T-helper 9 cell (primary cell): ENCODE data around the gene BCL11A.

Source experiments
- DNase-seq: peaks from one replicate; pipeline ENCODE4 v3.0.0-alpha.2; 2020

The BCL11A gene

DNA sequence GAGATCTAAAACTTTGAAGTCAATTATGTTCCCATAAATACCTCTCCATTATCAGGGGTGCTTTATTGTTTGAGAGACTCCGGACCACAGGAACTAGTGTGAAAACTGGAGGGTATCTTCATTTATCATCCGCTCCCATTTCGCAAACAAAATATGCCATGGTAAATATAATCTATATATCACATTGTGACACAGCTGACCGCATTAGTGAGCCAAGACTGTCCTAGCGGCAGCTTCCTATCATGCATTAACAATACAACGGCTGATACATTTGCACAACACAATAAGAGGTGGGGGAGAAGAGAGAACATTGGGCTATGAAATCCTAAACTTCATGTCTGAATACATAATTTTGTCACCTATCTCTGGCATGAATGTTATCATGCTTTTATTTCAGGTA is 29.5 kb downstream of the BCL11A start:
- DNase-seq, result no peak

DNA sequence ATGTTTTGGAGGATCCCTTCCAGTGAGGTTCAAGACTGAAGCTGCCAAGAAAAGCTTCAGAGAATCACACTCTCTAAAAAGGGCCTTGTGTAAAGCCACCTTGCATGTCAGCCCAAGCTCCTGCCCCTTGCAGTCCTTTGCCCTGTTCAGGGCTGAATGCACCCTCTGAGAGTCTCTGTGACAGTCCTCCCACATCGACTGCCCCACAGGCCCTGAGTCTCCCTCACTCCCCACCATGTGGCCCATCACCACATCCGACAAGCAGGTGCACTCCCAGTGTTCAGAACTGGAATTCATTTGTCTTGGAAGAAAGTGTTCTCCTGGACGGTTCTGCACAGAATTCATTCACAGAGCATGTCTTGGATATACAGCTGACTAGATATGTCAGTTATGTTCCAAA is 31.0 kb downstream of the BCL11A start:
- DNase-seq, result no peak

DNA sequence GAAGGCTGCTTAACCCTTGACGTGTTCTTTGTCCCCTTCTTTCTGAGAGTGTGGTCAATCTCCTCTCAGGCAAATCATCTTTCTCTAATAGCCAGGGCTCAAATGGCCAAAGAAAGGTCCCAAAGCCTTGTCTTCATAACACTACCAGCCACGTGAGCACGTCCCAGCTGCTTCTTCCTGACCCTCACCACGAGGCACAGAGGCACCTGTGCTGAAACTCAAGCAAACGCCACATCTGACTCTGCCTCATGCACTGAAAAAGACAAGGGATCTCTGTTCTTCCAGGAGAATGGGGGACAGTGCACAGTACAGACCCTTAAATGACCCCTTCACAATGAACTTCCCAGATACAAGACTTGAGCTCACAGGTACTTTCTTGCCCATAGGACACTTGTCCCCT is 31.8 kb downstream of the BCL11A start:
- no peak for DNase-seq

DNA sequence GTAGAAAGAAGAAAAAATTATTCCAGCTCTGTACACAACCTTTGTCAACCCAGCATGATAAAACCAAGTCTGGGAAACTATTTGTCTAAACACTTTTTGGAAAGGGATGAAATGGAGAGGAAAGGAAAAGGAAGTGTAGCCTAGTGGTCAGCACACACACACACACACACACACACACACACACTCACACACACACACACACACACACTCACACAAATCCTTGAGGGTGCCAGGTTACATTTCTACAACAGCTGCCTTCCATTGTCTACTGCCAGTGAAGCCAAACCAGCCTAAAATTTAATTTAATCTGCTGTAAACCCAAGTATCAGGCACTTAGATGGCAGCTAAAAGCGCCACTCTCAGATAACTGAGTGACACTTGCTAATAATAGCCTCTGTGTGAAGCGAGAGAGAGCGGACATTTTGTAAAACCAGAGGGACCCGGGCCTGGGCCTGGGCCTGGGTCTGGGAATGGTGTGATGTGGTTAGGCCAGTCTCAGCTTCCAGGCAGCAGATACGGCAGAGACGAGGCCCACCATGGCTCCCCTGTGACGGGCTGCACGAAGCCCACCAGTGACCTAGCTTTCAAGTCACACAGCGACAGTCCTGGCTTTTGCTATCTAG is 32.4 kb downstream of the BCL11A start:
- no peak for DNase-seq

DNA sequence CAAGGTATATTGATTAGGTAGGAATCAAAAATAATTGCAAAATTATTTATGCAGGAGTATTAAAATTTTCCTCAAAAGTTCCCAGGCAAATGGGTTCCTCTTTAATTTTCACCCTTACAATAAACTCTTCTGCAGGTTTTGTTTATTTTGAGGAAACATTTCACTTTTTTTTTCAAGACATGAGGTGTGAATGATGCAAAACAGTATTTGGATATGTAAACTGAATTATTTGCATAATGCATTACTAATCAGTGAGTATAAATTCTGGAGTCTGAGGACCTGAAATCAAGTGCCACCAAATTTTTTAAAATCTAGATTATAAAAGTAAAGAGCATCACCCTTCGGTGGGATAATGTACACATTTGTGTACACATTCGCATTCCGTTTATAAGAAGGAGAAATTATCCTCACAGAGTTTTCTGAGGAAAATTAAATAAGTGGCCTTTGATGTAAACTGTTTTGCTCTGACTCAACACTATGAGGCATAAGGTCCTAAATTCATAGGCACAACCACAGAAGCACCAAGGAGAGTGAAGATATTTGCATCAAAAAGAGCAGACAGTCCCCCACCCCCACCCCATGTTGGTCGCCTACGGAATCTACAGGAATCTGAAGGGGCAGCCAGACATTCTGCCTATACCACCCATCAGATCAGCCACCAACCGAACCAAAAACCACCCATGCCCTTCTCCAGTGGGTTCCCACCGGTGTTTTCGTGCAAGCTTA is 33.1 kb downstream of the BCL11A start:
- DNase-seq, result no peak

DNA sequence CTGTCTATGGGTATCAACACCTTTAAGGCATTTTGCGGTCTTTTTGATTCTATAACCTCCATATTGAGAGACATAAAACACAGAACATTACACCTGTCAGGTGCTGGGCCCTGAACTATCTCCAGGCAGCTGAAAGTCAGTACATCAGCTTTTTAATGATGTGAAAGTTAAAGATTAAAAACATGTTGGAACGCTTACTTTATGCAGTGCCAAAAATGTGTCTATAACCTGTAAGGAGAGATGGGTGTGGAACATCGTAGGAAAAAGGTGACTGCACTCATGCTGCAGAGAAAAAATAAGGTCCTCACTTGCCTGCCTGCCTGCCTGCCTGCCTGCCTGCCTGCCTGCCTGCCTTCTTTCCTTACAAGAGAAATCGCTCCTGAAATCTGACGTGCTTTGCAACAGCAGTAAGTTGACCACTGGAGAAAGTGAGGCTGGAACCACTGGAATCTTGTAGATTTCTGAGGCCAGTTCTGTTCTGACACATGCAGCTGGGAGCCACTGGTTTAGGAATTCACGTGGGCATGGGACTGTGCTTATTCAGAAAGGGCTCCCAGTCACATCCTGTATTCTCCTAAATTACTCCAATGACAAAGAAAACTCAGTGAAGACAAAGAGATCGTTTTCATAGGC is 34.1 kb downstream of the BCL11A start:
- DNase-seq, result no peak

DNA sequence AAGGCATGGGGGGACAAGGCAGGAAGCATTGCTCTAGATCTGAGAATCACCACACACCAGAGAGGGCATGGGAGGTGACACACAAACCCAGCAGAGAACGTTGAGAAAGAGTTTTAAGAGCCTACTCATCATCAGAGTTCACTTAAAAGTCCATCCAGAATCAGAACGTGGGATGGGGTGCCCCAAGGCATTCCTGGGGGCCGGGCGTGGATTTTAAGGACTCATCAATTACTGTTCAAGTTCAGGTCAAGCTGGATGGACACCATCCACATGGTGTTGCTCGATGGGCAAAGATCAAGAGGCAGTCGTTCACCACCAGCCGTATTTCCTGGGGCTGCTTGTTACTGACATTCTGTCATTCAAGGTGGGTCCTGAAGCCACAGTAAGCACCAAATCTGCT is 34.9 kb downstream of the BCL11A start:
- no peak for DNase-seq

DNA sequence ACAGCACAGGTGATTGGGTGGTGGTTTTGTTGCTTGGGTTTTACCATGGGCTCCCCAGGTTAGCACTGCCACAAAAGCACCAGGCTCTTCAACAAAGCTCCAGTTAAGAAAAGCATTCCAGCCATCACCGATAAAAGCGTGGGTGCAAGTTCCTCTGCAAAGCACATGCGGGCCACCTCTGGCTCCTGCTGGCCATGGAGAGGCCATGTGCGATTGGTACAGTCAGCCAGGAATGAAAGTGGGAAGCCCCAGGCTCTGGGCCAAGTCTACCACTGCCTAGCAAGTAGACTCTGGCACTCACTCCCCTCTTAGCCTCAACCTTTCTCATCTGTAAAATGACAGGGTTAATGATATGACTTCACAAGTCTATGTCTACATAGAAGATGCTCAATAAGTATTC is 36.0 kb downstream of the BCL11A start:
- no peak for DNase-seq

DNA sequence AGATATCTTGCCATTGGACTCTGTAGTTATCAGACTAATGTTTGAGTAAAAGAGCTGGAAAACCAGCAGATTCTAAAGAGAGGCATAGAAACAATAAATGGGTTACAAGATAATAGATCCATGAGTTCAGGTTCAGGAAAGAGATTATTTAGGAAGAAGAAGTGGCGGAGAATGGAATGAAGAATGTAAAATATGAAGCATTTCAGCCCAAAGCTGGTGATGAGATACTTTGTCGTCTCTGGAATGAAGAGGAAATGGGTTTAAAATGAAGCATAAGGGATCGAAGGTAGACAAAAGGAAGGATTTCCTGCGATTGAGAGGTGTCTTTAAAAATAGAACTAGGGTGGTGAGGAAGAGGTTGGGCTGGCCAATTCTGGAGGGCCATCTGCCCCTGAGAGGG is 36.6 kb downstream of the BCL11A start:
- DNase-seq, result no peak

DNA sequence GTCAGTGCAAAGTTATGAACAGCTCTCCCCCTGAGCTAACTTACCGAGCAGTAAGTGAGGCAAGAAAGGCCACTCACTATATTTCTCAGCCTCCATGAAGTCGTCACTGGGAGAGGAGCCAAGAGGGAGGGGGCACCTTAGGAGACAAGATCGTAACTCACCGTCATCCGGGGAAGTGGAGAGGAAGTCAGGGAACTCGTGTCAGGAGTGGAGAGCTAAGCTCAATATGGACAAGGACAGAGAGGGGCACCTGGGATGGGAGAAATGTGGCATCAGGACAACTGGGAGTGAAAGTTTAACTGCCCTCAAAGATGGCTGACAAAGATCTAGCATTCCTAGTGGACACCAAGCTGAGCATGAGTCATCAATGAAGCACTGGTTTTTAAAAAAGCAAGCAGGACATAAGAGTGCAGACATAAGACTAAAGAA is 37.1 kb downstream of the BCL11A start:
- no peak for DNase-seq

DNA sequence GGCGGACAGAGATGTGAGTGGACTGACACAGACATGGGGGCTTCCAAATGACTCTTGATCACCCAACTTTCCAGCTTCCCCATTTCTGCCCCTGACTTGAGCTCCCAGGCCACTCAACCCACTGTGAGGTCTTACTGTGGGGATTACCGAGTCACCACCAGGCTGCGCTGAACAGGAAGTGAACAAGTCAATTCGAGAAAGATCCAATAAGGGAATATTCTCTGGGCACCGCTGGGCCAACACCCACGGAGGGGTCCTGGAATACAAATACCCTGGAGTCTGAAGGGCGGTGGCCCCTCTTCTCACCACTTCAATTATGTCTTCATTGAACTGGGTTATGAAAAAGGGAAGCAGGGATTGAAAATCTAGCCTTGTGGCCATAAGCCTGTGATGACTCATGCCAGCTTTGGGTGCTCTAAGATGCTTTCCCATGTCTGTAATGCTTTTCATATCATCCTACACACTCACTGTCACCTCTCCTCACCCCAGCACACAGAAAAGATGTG is 37.7 kb downstream of the BCL11A start:
- DNase-seq, result no peak

DNA sequence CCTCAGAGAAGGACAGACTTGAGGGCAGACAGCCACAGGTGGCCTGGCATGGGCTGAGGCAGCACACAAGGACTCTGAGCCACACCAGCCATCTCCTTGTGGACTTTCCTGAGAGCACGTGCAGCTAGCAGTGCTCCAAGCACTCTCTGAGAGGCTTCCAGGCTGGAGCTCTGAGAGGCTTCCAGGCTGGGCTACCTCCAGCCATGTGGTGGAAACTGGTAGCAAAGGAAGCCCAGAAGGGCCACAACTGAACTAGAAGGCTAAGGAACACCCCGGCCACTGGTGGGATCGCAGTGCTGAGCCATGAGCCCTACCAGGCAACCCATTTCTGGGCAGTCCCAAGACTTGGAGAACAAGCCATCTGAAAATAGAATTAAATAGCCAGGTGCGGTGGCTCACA is 39.5 kb downstream of the BCL11A start:
- DNase-seq, result no peak

DNA sequence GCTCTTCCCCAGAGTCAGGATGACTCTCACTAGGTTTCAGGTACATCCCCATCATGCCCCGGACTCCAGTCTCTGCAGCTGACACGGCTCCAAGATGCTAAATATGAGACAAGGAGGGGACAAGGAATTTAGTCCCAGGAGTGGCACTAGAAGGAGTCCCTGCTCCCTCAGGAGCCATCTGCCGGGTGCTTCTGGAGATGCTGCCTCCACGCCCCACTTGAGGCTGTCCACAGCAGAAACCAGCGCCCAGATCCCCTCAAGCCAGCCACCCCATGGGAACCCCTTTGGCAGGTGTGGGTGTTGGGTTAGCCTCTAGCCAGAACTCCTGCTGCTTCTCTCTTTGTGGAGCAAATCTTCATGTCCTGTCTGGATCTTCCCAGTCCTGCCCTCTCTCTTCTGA is 40.3 kb downstream of the BCL11A start:
- DNase-seq, result no peak

DNA sequence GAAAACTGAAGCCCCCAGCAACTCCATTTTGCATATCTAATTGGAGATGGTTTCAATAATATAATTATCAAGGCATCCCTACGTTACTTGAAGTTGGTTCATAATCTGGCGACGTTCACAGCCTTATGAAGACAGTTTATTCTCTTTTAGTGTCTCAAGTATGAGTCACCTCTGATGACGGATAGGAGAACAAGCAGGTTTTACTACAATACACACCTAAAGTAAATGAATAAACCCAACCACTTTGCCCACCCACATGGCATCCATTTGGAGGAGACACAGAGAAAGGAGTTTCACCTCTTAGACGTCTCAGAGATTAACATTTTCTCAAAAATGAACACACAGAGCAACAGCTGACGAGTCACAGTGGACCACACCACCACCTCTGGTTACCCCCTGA is 40.8 kb downstream of the BCL11A start:
- no peak for DNase-seq

DNA sequence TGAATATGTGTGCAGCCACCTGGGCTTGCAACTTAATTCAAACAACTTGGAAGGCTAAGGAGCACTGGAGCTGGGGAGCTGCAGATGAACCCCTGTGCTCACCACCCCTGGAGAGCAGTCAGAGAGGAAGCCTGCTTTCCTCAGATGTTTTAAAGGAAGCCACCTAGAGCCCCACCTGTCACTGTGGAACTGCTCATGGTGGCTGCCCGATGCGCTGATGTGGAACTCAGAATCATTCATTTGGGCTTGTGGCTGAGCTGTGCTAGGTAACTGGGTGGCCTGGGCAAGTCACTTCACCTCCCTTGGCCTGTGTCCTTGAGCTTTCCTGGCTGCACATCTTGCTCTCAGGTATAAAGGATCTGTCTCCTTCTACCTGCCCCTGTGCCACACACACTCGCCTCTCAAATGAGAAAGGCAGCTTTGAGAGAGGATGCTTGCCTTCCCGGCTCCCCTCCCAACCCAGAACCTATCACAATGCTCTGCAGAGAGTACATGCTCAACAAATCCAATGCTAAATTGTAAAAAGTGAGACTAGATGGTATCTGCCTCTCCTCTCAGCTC is 41.3 kb downstream of the BCL11A start:
- no peak for DNase-seq

DNA sequence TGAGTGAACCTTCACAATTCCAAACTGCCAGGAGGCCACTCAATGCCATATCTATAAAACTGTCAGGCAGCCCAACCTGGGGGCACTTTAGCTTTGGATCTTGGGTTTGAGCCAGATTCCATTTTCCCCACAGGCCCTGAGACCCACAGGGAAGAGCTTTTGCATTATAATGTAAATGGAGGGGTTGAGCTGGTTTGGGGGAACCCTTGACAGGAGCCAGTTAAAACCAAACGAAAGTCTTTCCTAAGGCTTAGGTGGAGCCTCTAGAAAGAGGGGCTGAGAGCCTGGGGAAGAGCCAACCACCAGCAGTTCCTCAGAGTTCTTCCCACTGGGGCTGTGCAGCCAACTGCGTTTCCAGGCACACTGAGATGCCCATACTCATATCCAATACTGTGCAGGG is 42.7 kb downstream of the BCL11A start:
- DNase-seq, result no peak

DNA sequence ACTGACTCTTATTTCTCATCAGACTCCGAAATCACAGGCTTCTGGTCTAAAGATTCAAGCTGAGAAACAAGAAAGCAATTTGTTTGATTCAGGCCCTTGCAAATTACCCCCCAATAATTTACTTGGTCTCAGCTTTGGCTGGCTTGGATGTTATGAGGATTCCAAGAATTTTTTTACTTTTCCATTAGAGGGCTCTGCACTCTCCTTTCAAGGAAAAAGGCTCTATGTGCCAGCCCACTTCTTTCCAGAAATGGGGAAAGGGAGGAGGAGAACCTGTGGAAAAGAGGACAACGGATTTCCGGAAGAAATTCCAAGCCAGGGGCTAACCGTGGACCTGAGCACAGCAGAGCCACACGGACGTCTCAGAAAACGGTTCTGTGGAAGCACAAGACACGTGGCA is 44.4 kb downstream of the BCL11A start:
- no peak for DNase-seq

DNA sequence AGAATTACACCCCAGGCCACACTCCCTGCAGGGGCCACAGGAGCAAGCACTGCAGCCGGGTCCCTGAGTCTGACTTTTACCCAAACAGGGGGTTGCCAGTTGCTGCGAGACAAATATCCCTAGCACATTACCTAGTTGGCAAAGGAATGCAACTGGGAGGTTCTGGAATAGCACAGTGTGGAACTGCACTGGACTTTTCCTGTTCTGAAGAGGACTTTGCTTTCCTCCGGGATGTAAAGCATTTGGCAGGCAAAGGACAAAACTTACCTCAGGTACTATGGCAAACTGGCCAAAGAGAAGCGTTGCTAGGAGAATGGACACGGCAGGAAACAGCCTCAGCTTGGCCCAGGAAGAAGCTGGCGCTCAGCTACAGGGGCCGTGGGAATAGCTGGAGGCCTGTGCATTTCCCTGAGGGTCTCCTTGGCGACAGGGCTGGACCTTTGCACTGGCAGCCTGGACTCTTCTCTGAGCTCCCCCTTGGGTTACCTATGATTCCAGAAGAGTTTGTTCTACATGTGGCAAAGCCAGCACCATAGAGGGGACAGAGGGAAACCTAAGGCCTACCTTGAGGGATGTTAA is 45.0 kb downstream of the BCL11A start:
- no peak for DNase-seq

DNA sequence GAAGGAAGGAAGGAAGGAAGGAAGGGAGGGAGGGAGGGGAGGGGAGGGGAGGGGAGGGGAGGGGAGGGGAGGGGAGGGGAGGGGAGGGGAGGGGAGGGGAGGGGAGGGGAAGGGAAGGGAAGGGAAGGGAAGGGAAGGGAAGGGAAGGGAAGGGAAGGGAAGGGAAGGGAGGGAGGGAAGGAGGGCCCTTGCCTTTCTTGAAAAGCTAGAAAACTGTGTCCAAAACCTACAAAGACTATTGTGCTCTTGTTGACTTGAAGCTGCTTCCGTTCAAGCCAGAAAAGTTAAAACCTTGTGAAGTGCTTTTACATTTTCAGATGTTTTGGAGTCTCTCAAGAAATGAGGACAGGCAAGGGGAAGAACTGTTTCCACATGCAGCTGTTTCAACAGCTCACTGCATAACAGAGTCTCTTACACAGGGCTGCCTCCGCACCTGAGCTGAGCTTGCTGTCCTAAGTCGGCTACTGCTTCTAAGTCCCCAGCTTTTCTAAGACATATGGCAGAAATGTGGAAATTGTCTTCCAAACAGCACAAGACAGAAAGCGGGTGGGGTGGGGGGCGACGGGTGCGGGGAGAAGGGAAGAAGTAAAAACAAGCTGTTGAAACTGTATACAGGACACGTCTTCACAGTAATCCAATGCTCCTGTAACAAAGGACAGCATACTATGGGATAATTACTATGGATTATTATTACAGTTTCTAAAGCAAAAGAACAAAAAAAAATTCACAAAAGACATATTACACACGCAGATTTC is 46.1 kb downstream of the BCL11A start:
- no peak for DNase-seq

DNA sequence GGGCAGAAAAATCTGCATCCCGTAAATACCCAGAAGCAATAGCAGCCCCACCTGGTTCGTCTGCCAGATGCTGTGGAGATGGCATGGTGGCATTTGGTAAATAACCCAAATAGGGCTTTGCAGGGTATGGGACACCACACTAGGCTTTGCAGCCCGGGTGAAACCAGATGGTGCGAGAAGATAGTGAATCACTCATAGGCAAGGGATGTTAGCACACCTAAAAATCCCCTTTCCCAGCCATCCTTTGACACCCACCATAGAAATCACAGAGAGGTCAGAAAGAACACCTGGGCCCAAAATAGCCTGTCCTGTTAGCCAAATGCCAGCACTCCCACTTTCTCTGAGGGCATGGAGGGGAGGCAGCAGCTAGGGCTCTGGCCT is 47.6 kb downstream of the BCL11A start:
- no peak for DNase-seq

DNA sequence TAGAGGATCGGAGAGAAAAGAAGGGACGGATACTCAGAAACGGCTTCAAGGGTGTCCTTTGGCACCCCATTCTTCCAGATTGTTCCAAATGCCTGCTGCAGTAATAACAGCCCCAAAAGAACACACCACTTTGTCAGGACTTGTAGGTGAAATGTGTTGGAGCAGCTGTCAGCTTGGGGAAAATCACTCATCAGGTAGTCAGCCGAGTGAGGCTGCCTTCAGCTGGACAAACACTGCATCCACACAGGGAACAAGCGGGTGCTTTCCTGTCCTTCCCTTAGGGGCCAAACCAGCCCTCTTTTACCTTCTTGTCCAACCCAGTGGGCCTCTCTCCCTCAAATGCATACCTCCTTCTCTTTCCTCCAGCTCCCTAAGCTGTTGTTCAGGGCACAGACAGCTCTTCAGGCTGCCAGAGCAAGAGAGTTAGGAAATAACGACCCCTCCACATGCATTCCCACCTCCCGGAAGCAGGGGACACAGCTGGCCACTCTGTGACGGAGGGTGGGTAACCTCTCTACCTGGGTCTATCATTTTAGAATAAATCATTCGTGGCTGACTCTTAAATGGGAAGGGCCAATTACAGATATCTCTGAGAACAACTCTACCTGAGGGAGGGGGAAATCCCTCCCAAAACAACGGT is 48.1 kb downstream of the BCL11A start:
- DNase-seq, result no peak

DNA sequence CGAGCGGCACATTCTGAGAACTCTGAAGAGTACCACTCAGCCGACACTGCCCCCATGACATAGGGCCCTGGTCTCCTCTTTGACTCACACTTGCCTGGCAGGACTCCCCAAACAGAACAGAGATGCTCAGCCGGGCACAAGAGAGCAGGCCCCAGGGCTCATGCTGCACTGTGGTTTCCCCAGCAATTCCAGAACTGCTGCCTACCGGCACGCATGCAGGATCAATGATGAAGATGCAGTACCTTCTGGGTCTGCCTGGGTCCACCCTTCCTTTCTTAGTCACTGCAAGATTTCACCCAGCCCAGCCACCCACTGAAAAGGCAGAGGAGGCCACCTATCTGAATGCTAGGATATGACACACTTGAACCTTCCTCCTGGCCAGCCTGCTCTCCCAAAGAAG is 49.4 kb downstream of the BCL11A start:
- no peak for DNase-seq
